Astrocyte of the hippocampus (primary cell): Measurements from ENCODE around the gene GIMAP1.

Experiments
- DNase-seq: peaks from one replicate; pipeline ENCODE4 v3.0.0; 2011; ENCODE audit warnings: low read depth, low spot score

The GIMAP1 gene

DNA sequence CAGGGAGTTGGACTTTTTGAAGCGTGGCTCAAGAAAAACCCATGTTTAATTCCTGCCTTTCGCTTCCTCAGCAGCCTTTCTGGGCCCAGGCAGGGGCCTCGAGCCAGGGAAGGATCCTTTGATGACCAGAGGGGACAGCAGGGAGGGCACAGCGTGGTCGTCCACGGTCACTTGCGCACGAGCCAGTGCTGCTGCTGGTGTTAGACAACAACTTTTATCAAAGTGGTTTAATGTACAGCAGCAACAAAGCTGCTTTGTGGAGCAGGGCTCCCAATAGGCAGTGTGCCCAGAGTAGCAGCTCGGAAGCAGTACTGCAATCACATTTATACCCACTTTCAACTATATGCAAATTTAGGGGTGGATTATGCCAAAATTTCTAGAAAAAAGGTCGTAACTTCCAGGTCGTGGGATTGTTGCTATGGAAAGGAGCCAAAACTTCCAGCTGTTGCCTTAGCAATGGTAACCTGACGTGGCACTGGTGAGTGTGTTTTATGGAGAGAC is 6.1 kb downstream of the GIMAP1 start:
- peak; percentile 1 for DNase-seq

DNA sequence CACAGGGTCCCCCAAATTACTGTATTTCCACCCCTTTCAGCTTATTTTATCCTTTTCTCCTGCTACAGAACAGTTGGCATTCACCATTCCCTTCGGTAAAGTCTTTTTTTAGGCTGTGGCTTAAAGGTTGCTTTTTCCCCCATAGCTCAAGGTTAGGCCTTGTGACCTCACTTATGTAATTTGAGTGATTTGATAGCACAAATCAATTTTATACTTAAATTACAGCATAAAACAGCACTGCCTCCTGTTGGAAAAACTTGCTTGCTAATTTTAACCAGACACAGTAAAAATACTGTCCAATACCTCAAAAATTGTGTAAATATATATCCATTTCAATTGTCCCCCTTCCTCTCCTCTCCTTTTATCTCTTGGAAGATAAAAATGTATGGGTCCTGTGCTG is 7.1 kb downstream of the GIMAP1 start:
- DNase-seq, result no peak

DNA sequence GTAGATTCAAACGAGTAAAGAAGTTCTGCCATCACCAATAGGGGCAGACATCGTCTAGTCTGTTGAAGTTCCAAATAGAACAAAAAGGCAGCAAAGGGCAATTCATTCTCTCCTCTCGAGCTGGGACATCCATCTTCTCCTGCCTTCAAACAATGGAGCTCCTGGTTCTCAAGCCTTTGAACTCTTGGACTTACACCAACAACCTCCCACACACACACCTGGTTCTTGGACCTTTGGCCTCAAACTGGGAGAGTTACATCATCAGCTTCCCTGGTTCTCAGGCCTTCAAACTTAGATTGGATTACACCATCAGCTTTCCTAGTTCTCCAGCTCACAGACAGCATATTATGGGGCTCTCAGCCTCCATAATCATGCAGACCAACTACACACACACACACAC is 11.0 kb downstream of the GIMAP1 start:
- no peak for DNase-seq

DNA sequence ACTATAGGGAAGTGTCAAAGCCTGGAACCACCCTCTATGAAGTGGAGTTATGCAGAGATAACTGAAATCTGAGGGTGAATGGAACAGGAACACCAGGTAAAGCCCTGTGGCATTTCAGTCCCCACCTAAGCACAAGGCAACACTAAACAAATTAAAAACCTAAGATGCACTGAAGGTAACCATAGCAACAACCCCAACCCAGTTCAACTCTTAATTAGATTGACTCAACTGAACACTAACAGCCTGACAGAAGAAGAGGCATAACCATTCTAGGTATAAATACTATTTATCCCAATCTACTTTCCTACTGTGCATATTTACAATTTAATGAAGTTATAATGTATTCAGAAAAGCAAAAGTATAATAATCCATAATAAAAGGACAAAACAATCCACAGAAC is 11.6 kb downstream of the GIMAP1 start:
- no peak for DNase-seq

DNA sequence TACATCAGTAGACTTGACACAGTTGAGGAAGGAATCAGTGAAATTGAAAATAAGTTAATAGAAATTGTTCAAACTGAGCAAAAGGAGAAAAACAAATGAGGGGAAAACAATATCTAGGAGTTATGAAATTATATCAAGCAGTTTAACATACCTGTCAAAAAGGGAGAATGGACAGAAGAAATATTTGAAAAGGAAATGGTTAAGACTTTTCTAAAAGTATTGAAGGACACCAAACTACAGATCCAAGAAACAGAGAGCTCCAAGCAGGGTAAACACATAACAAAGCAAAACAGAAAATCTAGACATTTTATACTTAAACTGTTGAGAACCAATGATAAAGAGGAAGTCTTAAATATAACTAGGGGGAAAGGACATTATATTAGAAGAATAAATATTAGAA is 12.2 kb downstream of the GIMAP1 start:
- DNase-seq, result no peak

DNA sequence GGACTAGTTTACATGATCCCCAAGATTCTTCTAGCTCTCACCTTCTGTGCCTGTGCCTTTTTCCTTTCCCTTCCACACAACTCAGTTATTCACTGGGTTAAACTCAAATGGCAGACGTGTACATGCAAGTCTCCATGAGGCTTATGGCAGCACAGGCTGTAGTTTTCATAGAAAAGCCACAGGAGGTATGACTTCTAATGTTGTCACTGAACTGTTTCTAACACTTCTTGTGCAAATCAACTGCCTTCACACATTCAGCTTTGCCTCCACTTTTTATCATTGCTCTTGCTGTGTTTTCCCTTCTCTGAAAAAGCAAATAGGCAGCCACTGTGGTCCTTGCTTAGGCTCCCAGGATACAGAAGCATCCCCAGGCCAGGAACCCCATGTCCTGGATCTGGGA is 15.5 kb downstream of the GIMAP1 start:
- DNase-seq, result no peak

DNA sequence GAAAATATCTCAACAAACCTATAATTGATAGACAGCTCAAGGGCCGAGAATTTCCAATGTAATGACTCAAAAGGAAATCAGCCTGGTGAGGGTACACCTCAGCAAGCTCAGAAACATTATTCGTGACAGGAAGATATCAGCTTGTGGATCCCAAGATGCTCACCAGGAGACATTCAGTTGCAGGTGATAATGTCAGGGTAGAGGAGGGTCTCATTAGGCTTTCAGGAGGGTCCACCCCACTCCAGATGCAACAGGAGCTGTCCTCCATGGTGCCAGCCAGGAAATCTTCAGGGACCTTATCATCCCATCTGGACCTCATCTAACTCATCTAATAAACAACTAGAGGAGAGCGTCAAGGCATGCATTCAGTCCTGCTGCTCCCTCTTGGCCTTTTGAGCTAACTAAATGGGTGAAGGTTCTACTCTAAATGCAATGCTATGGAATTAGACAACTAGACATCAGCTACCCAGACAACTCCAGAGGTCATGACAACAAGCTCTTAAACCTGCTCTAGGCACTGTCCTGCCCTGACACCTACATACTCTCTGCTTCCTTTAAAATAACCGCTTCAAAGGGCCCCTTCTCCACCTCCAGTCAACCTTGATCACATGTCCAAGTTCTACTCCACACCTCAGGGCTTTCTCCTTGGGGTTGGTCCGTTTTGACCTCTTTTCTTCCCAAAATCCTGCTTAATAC is 16.5 kb downstream of the GIMAP1 start:
- DNase-seq, result no peak

DNA sequence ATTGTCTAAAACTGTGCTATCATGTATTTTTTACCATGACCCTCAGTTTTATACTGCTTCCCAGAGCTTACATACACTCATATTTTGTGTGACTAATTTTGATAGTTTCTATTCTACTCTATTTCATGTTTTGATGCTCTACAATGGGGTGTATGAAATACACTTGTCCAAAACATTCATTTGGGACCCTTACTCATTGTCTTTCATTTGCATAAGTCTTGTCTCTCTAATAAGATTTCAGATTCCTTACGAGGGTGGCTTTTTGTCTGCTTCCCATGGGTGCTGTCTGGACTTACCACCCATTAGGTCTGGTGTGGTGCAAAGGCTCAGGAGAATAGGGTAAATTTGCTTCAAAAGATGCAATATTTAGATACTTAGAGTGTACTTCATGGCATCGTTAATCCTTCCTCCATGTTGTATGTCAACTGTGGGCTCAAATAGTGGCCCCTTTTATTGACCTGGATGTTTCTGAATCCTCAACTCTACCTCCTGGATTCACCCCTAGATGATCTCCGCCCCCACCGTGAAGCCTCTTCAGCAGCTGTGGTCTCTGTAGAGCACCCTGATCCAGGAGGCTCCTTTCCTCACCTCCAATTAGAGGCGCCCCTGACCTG is 17.2 kb downstream of the GIMAP1 start:
- DNase-seq, result no peak

DNA sequence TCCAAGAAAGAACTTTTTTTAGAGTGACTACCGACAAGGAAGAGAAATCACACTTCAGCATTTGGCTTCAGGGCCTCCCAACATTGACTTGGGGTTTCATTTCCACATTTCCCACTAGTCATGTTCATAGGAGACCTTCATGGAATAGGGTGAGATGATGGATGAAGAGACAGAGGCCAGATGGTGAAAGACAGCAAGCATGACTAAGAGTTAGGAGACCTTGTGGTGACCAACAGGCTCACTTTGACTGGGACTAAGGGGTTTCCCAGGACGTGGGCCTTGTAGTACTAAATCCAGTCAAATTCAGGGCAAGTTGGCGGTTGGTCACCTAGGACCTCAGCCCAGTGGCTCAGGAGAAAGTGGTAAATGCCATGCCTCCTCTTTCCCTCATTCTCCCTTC is 17.8 kb downstream of the GIMAP1 start:
- no peak for DNase-seq

DNA sequence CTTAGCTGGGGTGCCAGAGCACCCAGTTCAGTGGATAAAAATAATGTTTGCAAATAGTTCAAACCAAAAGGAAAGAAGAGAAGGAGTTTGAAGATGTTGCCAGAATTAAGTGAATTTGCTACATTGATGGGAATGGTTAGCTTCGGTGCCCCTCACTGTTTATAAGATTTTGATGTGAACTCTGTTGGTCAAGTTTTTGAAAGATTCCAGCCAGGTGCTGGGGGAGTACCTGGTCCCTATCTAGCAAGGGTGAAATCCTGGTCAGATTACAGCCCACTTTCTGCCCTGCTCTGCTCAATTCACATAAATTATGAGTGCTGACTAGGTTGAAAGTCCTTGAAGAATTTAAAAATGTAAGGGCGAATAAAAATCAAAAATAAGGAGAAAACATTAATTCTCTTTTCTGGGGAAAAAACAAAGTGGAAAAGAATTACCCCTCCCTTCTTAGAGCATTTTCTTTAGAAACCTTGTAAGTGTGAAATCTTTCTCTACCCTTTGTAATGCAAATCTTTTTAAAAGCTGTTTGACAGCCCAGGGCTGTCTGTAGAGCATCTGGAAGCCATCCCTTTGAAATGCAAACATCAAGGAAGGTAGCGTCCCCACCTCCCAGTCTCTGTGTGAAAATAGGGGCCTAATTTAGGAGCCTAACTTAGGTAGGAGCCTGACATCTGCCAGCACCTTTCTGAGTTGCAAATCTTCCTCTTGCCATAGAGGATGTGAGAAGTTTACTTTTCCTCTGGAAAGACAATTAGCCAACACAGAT is 19.4 kb downstream of the GIMAP1 start:
- DNase-seq, result no peak

DNA sequence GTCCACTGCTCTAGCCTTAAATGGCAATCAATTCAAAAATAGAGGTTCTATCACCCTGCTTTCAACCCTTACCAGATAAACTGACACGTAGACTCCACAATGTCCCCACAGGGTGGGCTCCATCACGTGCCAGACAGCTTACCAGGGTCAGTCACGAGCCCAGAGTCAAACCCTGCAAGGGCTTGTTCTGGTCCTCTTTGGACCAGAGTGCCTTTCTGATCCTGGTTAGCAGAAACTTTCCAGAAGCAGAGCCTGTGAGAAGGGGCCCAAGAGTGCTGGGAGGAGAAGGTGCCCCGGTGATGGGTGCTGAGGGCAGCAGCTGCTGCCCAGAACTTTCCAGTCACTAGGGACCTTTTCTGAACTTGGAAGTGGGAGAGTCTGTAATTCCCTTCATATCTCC is 20.5 kb downstream of the GIMAP1 start:
- DNase-seq, result no peak

DNA sequence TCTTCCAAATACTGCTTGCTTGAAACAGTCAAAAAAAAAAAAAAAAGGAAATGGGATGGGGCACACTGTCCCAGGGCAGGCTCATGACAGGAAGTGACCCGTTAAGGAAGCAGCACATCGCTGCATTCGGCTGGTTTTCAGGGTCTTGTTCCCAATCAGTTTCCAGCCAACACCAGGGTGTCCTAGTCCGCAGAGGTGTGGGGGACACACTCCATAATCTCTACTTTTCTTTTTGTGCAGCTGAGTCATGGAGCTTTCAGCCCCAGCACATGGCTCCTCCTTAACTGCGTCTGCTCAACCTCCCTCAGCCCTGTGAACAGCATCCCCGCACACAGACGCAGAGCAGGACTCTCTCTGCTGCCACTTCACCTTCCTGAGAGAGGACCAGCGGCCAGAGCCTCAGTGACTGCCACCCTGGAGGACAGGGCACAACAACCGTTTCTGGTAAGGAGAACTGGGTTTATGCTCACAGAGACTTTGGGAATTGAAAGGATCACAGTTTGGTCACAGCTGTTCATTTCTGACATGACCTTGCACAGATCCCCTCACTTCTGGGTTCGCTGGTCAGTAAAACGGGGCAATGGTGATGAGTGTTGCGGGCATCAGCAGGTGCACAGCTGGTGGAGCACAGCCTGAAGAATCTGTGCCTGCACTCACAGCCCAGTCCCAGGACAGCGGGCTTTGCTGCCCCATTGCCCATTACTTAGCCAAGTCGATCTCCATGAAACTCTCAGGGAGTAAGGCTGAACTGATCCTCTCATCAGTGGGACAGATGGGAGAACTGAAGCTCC is 21.0 kb downstream of the GIMAP1 start, which contains the start of gene GIMAP5:
TSS of gene GIMAP5 (plus strand) at position 154 of the 791 bp plus-strand sequence. CDS start 3,467 bp downstream, outside the sequence.
- no peak for DNase-seq

DNA sequence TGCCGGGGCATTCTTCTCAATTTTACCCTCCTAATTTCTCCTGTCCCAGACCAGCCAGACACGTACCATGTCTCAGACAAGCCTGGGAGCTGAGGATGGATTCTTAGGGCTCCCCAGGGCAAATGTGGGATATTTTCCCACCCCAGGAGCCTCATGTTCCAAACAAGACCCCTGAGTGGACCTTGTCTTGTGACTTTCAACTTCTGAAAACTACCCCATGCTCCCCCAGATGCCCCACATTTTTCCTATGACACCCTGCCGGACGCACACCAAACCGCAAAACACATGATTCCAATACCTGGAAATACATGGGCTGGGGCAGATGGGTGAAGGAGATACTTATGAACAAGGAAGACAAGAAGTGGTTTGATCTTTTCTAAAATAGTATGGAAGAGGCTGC is 21.7 kb downstream of the GIMAP1 start:
- no peak for DNase-seq

DNA sequence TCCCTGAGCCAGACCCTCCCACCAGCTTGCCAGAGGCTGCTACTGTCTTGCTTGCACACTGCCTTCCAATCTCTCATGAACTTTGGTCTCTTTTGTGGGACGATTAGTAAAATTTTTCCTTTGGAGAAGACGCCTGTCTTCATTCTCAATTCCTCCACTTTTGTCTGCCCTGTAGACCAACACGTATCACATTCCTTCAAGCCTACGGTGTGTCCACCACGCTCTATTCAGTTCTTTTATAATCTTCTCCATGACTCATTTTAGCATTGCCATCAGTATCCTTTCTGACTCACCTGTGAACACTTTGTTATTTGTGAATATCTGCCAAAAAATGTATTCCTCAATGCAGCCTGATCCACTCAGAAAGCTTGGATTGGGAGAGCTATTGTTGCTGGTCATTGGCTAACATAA is 22.2 kb downstream of the GIMAP1 start:
- peak; percentile 12 for DNase-seq

DNA sequence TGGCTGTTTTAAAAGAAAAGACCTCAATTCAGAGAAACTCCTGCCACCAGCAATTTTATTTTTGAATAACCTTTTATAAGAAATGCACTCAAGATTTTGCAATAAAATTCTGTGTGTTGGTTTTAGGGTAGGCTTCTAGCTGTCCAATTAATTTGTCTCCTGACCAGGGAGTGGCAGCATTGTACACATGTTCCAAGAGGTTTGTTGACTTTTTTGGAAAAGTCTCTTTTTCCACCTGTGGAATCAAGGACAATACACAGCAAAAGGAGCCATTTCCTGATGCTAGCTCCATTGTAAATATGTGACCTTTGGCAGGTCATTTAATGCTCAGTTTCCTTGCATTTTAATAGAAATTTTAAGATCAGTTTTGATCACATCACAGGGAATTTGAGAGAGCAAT is 22.6 kb downstream of the GIMAP1 start:
- DNase-seq, result no peak

DNA sequence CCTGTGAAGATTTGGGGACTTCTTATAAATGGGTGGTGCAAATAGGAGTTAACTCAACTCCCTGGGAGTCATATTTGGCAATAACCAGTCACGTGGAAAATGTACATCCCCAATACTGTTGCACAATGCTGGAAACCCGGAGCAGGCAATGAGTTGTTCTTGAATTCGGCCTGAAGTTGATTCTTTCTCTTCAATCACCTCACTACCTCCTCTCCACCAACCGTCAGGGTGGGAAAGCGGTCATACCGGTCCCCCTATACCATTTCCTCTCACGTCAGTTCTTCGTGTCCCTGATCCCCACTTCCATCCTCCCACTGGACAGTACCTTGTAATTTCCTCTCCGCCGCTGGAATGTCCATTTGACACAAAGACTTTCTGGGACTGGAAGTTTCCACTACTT is 23.6 kb downstream of the GIMAP1 start:
- no peak for DNase-seq

DNA sequence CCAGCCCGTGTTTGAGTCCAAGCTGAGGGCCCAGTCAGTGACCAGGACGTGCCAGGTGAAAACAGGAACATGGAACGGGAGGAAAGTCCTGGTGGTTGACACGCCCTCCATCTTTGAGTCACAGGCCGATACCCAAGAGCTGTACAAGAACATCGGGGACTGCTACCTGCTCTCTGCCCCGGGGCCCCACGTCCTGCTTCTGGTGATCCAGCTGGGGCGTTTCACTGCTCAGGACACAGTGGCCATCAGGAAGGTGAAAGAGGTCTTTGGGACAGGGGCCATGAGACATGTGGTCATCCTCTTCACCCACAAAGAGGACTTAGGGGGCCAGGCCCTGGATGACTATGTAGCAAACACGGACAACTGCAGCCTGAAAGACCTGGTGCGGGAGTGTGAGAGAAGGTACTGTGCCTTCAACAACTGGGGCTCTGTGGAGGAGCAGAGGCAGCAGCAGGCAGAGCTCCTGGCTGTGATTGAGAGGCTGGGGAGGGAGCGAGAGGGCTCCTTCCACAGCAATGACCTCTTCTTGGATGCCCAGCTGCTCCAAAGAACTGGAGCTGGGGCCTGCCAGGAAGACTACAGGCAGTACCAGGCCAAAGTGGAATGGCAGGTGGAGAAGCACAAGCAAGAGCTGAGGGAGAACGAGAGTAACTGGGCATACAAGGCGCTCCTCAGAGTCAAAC is 26.0 kb downstream of the GIMAP1 start:
- DNase-seq, result no peak

DNA sequence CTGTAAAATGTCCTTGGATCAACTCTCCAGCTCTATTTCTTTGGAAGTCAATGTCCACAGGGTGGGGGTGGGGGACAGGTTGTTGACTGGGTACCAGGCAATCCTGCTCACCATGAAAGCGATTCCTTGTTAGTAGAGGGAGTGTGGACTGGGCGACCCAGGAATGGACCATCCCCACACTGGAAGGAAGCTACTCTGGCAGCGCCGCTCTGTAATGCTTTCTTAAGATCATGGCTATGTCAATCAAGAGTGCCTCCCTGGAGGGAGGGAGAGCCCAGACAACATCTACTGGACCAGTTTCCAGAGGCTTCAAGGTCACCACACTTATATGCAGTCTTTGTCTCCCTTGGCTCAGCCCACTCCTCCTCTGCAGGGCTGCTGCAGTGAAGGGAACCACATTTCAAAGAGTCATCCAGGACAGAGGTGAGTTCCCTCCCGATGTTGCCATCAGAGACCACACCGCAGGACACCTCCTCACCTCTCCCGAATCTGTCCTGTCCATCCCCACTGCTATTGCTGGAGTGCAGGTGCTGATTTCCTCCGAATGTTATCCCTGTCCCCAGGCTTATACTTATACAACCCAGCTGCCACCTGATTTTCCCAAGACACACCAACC is 27.7 kb downstream of the GIMAP1 start:
- no peak for DNase-seq

DNA sequence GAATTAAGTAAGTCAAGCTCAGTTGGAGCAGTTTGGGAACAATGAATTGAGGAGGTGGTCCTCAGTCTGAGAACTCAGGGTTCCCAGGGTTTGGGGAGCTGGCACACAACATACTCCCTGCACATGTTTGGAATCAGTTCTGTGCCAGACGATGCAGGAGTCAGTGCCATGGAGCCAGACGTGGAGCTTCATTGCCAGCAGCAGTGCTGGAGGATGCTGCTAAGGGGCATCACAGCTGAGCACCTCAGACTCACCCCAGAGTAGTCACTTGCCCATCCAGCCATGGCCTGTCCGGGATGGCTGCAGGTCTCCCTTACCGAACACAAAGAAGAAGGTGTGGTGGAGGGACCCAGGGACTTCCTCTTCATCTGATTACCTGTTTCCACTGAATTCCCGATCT is 28.7 kb downstream of the GIMAP1 start:
- DNase-seq, result no peak

DNA sequence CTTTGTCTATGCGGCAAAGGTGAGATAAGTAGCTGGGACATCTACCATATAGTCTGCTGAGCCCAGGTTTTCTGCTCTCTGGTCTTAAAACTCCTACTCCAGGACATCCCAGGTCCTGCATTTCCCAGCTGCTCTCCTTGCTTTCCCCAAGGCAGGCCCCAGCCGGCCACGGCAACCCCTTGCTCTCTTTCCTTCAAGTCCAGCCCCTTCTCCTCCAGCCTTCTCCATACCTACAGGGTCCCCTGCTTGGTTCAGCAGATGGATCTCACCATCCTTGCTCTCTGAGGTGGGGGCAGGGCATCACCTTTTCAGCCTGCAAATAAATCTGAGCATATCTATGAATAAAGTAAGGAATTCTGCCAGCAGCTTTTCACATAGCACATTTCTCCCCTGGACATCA is 29.5 kb downstream of the GIMAP1 start:
- DNase-seq, result no peak

DNA sequence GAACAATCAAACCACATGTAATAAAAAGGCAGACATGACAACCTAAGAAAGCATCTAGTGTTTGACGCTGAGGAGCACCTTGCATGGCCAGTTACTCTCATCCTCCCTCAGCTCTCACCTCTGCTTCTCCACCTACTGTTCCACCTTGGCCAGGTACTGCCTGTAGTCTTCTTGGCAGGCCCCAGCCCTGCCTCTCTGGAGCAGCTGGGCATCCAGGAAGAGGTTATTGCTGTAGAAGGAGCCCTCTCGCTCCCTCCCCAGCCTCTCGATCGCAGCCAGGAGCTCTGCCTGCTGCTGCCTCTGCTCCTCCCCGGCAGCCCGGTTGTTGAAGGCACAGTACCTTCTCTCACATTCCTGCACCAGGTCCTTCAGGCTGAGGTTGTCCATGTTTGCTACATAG is 30.5 kb downstream of the GIMAP1 start:
- no peak for DNase-seq
